A549 treated with CORT108297 at 1 μM for 4 hours (cell line): Measurements from ENCODE around the gene HOXB8. TPM values are rescaled to one million over a fixed set of nuclear protein-coding genes. Genes with fewer than 3 reads are reported as not detected.

ENCODE experiments used
- total RNA-seq: library from RNA; stranded (reverse); fragments of 200-300 nt; extraction: Qiagen RNA extraction; gene quantifications from 5 replicates; pipeline ENCODE4 v1.2.3, GENCODE V29; 2022

HOXB8 gene
- total RNA-seq: 6.4 to 9.9 TPM (median 9.2 TPM) in 5 replicates

GRCh38 chr17:48615047-48615962 lies at the start of gene HOXB8:
TSS of gene HOXB8 (minus strand) at chr17:48615292. CDS start at chr17:48614704, 588 bp downstream.

GRCh38 chr17:48626245-48627117 lies 11.4 kb upstream of the HOXB8 start, which contains the start of gene HOXB9:
TSS of gene HOXB9 (minus strand) at chr17:48626358. CDS start at chr17:48626269, 89 bp downstream.

GRCh38 chr17:48610282-48611211 lies 4.5 kb downstream of the HOXB8 start, which contains the start of gene HOXB7:
TSS of gene HOXB7 (minus strand) at chr17:48611017. CDS start at chr17:48610918, 99 bp downstream.

GRCh38 chr17:48604770-48605329 lies 10.2 kb downstream of the HOXB8 start, which contains the start of gene HOXB6:
TSS of gene HOXB6 (minus strand) at chr17:48604986. CDS start at chr17:48598150, 6,836 bp downstream.

GRCh38 chr17:48593126-48593829 lies 21.8 kb downstream of the HOXB8 start, which contains the start of gene HOXB5:
TSS of gene HOXB5 (minus strand) at chr17:48593779. CDS start at chr17:48593682, 97 bp downstream.

GRCh38 chr17:48589831-48590606 lies 25.1 kb downstream of the HOXB8 start, which contains the start of gene HOXB3:
TSS of gene HOXB3 (minus strand) at chr17:48590241. CDS start at chr17:48552474, 37,767 bp downstream.

GRCh38 chr17:48577946-48578615 lies 37.0 kb downstream of the HOXB8 start, which contains the start of gene HOXB4:
TSS of gene HOXB4 (minus strand) at chr17:48578350. CDS start at chr17:48578319, 31 bp downstream.

Other genes with a start within 250 kb of the HOXB8 start
- 0.18 to 0.42 TPM (median 0.37 TPM) in 3 of 5 replicates, not detected in the others for gene SKAP1, start 185.1 kb downstream of the HOXB8 start, total RNA-seq
- gene HOXB1, start 84.3 kb downstream of the HOXB8 start, total RNA-seq: not detected in 5 replicates
- gene HOXB2, start 70.2 kb downstream of the HOXB8 start, total RNA-seq: 0.51 to 0.76 TPM (median 0.55 TPM) in 5 replicates
- 0.03 to 0.20 TPM (median 0.13 TPM) in 5 replicates for gene HOXB4, start 36.9 kb downstream of the HOXB8 start, total RNA-seq
- 4.6 to 6.8 TPM (median 5.7 TPM) in 5 replicates for gene HOXB3, start 25.1 kb downstream of the HOXB8 start, total RNA-seq
- gene HOXB5, start 21.5 kb downstream of the HOXB8 start, total RNA-seq: 1.5 to 2.9 TPM (median 2.6 TPM) in 5 replicates
- 4.2 to 6.5 TPM (median 6.2 TPM) in 5 replicates for gene HOXB6, start 10.3 kb downstream of the HOXB8 start, total RNA-seq
- 32.6 to 36.9 TPM (median 33.6 TPM) in 5 replicates for gene HOXB7, start 4.3 kb downstream of the HOXB8 start, total RNA-seq
- gene HOXB9, start 11.1 kb upstream of the HOXB8 start, total RNA-seq: 7.5 to 8.7 TPM (median 7.8 TPM) in 5 replicates
- not detected in 5 replicates for gene PRAC1, start 107.2 kb upstream of the HOXB8 start, total RNA-seq
- gene PRAC2, start 107.9 kb upstream of the HOXB8 start, total RNA-seq: not detected in 5 replicates
- 2.1 to 2.6 TPM (median 2.4 TPM) in 5 replicates for gene HOXB13, start 113.5 kb upstream of the HOXB8 start, total RNA-seq
- 0.34 to 0.88 TPM (median 0.49 TPM) in 5 replicates for gene TTLL6, start 201.9 kb upstream of the HOXB8 start, total RNA-seq
- gene CALCOCO2, start 215.7 kb upstream of the HOXB8 start, total RNA-seq: 61.0 to 89.2 TPM (median 70.8 TPM) in 5 replicates